Sigmoid colon (tissue), 4 donors: ENCODE data around the gene MCOLN1.
A peak's percentile ranks its signal among the peaks of the same experiment; 100 is the strongest.

ENCODE experiments used
- CTCF ChIP-seq, 4 experiments: fragments of 450-650 bp in 3 of 4; fragments of 200-600 bp in 1 of 4; IDR thresholded peaks; one replicate each; pipeline ENCODE4 v1.5.1; 2016 to 2019; ENCODE audit warnings: antibody characterized with exemption in 4 of 4, mild to moderate bottlenecking in 3 of 4, moderate library complexity in 2 of 4
- EP300 ChIP-seq, 4 donors: sonication (generic); formaldehyde crosslinking; IDR thresholded peaks; one replicate each; pipeline ENCODE4 v1.6.1; 2017; ENCODE audit warnings: antibody characterized with exemption in 4 of 4
- POLR2A ChIP-seq, 2 donors: fragments of 450-650 bp; IDR thresholded peaks; one replicate each; pipeline ENCODE4 v1.6.1; 2016; ENCODE audit warnings: antibody characterized with exemption in 2 of 2, mild to moderate bottlenecking in 2 of 2, moderate library complexity in 2 of 2
- POLR2AphosphoS5 ChIP-seq, 4 donors: sonication (generic); formaldehyde crosslinking; IDR thresholded peaks; one replicate each; pipeline ENCODE4 v1.6.1; 2017; ENCODE audit warnings: antibody characterized with exemption in 4 of 4

GRCh38 chr19:7492142-7492541, 30.3 kb upstream of the MCOLN1 start:
- TF ChIP-seq CTCF (IDR thresholded peaks at IDR 0.05) (no peak), POLR2AphosphoS5 (IDR thresholded peaks at IDR 0.05) (peak in 1 of 4 donors; percentile 44), EP300 (IDR thresholded peaks at IDR 0.05) (no peak), POLR2A (IDR thresholded peaks at IDR 0.05) (no peak)
